ENCODE data around the gene GFOD2. TPM values are rescaled to one million over a fixed set of nuclear protein-coding genes. Genes with fewer than 3 reads are reported as not detected.

GFOD2 gene
- total and polyA plus RNA-seq, 2 of the 8 experiments (the other 6 are each of a cell fraction or from before 2014, with no cell fraction given), result 21.4 to 33.2 TPM

GRCh38 chr16:67667453-67667816 lies 51.7 kb downstream of the GFOD2 start (continued):
- TF ChIP-seq TEAD4 (IDR thresholded peaks at IDR 0.05; ENCODE audit: low read depth, low read length) (no peak), CBX8 (IDR thresholded peaks at IDR 0.05; ENCODE audit: borderline replicate concordance, low read depth, low read length) (no peak), ATF2 (IDR thresholded peaks at IDR 0.05; ENCODE audit: low read length) (no peak)

All from H1 (cell line).